HG03060 (cell line): ENCODE data around the gene FMN2.

Experiments used
- ATAC-seq: cut with Tn5 transposase; IDR thresholded peaks from one replicate; pipeline ENCODE4 v1.9.1; 2021; ENCODE audit warnings: low read depth, moderate number of reproducible peaks; ENCODE audit not compliant: unreplicated experiment

The FMN2 gene

DNA sequence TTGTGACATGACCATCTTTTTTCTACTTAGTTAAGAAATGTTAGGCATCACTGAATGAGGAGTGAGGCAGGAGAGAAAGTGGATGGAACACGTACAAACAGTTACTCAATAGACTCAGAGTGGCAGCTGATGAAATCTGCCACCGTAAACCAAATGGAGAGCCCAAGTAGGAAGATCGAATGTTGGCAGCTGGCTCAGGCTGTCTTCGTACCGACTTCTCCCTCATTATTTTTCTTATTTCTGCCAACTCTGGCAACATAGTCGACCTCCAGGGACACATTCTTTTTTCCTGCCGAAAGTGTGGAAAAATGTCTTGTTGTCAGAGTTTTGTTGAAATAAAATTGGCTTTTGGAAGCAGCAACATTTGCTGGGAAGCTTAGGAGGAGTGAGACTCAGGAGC is 377.0 kb downstream of the FMN2 start:
- ATAC-seq = no peak

DNA sequence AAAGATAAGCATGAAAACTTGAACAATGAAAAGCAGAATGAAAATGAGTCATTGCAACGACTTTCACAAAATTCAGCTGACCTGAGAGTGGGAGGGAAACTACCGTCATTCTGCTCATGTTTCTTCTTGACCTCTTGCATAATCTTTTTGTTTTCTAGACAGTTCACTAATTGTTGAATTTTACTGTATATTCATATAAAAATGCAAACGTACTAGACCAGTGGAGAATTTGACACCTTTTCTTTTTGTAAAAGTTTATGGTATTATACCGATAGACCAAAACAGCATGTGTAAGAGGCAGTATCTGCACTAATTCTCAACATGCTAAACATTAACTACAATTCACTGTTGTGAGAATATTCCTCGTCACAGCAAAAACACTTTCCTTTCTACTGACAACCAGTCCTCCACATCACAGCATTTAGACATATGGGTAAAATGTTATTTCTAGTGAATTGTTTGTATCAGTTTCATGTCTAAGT is 382.5 kb downstream of the FMN2 start:
- ATAC-seq = no peak

DNA sequence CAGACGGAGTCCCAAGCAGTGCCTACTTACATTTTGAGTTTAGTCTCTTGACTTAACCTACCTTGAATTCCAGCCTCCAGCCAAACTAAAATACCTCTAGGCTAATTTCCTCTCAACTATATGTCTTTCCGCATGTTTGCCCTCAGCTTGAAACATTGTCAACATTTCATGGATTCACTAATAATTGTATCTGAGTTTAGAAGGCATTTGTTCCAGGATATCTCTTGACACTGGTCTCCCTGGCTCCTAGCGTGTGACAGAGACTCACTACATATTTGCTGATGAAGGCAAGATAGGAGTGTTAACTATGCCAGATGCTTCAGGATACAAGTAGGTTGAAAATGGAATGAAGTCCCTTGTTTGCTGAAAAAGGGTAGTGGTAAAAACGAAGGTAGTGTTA is 384.1 kb downstream of the FMN2 start:
- ATAC-seq = no peak

DNA sequence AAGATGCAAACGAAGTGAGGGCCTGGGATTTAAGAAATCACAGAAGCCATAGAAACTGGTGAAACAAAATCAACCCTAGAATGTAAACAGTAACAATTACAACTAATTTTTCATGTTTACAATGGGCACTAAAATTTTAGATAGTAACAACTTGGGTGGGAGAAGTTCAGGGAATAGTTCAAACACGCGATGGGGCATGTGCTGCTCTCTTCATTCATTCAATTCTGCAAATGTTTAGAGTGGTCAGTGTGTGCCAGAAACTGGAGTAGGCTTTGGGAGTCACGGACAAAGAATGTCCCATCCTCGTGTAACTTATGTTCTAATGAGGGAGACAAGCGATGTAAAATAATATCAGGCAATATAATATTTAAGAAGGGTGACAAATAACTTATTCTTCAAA is 386.9 kb downstream of the FMN2 start:
- ATAC-seq = no peak

- no peak for ATAC-seq
Observed at GRCh38 chr1:240484804-240485443, 393.2 kb downstream of the FMN2 start.

DNA sequence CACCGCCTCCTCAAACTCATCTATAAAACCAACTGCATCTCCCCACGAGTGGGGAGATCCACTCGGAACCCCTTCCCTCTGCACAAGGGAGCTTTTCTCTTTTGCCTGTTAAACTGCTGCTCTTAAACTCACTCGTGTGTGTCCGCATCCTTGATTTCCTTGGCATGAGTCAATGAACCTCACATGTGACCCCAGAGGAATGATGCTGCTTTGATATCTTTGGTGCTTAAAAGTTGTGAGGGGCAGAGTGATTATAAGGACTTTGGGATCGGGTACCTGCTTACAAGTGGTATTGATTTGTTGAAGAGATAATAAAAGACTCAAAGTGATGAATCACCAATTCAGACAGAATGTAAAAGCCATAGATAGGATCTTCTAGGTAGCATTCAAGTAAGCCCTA is 394.9 kb downstream of the FMN2 start:
- no peak for ATAC-seq

GRCh38 chr1:240487493-240487892 is 395.8 kb downstream of the FMN2 start:
- no peak for ATAC-seq

- no peak for ATAC-seq
Observed at GRCh38 chr1:240491156-240491555, 399.5 kb downstream of the FMN2 start.

- ATAC-seq = no peak
Observed at GRCh38 chr1:240491796-240492195, 400.1 kb downstream of the FMN2 start.

DNA sequence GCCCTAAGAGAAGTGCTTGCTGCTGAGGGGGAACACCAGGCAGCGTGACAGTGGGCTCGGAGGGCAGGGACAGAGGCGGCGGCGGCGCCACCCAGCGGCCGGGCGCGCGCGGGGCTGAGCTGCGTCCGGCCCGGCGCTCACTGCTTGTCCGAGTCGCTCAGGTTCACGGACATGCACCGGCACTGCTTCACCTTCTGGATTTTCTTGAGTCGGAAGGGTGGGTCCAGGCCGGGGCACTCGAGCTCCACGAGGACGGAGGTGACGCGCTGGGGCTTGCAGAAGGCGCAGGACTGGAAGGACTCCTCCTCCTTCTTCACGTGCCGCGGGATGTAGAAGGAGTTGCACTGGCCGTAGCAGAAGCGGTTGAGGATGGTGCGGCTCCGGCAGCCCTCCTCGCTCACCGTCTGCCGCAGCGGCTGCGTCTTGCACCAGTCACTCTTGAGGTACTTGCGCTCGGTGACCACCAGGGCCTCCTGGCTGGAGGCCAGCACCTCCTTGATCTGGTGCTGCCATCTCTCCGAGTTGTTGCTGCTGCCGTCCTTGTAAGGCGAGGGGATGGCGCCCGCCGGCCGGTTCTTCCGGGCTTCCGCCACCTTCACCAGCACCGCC is 401.3 kb downstream of the FMN2 start:
- no peak for ATAC-seq

DNA sequence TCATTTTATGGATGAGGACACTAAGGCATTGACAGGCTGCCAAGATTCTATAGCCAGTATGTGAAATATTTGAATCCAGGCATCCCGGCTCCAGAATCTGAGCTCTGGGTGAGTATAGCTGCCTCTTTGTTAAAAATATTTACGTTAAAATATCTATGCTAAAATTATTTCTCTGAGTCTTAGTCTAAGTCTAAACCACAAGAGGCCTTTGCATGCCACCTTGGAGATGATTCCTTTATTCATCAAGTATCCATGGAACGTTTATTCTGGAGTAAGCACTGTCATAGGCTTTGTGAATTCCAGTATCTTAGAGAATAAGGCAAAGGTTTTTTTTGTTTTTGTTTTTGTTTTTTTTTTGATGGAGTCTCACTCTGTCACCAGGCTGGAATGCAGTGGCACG is 403.9 kb downstream of the FMN2 start:
- no peak for ATAC-seq

GRCh38 chr1:240496356-240496755 is 404.7 kb downstream of the FMN2 start:
- ATAC-seq = no peak

- ATAC-seq = no peak
Observed at GRCh38 chr1:240496941-240497340, 405.3 kb downstream of the FMN2 start.

GRCh38 chr1:240497908-240498307 is 406.2 kb downstream of the FMN2 start:
- no peak for ATAC-seq

GRCh38 chr1:240498335-240498734 is 406.7 kb downstream of the FMN2 start:
- ATAC-seq = no peak

GRCh38 chr1:240499012-240499411 is 407.3 kb downstream of the FMN2 start:
- ATAC-seq = no peak

GRCh38 chr1:240500647-240501046 is 409.0 kb downstream of the FMN2 start:
- ATAC-seq = no peak

- no peak for ATAC-seq
Observed at GRCh38 chr1:240501115-240501514, 409.4 kb downstream of the FMN2 start.

DNA sequence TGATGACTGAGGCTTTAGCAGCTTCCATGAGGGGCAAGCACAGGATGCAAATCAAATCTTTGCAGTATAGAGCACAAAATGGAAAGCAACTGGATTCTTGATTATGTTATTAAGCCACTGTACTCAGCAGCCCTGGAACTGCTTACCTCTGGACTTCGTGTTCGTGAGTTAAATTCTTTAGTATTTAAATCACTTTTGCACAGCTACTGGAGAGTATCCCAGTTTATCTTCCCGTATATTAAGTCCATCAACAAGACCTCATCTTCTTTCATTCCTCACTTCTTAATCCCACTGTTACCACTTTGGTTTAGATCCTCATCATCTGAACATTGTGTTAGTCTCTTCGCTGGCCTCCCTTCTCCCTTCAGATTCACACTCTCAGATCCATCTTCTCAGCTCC is 411.4 kb downstream of the FMN2 start:
- ATAC-seq = no peak

DNA sequence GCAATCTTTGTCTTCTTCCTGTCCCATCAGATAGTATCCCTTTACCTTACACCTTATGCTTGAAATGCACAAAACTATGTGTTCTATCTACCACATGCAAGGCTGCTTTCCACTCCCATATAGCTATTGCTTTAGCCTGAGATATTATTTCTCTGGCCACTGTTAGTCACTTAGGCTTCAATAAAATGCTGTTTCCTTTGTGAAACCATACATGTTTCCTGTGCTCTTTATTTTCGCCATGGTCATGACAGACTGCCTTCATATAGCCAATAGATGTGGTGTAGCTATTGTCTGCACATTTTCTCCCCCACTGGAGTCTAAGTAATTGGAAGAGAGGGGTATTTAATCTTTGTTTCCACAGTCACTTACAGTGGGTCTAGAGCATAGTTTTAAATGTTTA is 411.9 kb downstream of the FMN2 start:
- no peak for ATAC-seq

DNA sequence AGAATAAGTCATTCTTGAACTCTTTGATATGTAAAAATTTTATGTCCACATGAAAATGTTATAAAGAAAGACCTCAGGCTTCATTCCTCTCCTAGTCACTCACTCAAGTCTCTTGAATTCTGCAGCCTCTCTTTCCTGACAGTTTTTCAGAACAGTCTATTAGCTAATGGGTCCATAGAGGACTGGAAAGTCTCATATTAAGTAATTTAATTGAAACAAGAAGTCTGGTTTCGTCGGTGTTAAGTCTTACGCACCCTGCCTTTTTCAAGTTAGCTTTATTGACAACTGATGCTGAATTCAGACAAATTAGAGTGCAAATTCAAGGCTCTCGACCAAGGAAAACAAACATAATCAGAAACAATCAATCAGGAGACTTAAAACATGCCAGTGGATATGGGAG is 414.5 kb downstream of the FMN2 start:
- ATAC-seq = no peak

DNA sequence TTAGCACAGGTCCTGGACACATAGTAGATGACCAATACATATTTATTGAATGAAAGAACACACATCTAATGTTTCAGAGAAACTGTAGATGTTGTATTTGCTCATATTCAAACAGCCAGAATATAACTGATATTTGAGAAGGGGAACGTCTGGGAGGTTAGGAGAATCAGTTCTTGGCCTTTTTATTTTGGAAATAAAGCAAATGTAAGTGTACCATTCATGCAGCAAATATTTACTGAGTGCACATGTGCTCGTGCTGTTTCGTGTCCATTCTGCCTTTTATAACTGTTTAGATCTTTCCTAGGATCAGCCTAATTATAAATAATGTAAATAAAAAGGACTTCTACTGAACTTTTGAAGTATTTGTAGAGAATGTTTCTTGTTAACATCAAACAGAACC is 416.5 kb downstream of the FMN2 start:
- no peak for ATAC-seq

DNA sequence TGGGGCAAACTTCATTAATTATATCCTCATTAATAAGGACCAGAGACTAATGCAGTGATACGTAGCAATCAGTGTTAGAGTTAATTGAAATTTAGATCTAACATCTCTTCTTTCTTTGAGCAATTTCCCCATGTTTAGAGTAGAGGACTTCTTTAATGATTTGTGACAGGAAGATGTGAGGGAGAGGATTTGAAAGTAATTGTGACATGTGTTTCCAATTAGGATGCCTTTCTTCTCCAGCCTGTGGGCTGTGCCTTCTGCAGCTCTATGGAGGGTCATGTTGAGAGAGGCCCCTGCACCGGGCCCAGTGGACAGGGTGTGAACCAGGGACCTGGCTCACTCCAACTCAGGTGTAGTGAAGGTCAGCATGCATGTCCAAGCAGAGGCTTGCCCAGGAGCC is 417.3 kb downstream of the FMN2 start:
- no peak for ATAC-seq
